ENCODE results near the gene DRAM2.

- TF ChIP-seq EZH2 (IDR thresholded peaks at IDR 0.05; ENCODE audit: insufficient read depth, poor library complexity, severe bottlenecking) = no peak
- TF ChIP-seq EZH2phosphoT487 (IDR thresholded peaks at IDR 0.05; ENCODE audit: insufficient read depth, low read depth) = no peak
Observed at GRCh38 chr1:111139956-111140679, at the start of gene DRAM2, which contains the start of gene CEPT1.
